PFSK-1 (cell line): ENCODE data around the gene RBM5.

Experiments used
- FOXP2 ChIP-seq: optimal IDR thresholded peaks from 2 replicates; pipeline ENCODE3; 2011; ENCODE audit warnings: borderline replicate concordance, control low read depth, inconsistent platforms; ENCODE audit not compliant: insufficient read depth; ENCODE audit errors: extremely low read length, extremely low read depth
- POLR2AphosphoS5 ChIP-seq: IDR thresholded peaks from 2 replicates; pipeline ENCODE4 v1.6.1; 2012; ENCODE audit warnings: low read depth, mild to moderate bottlenecking, control low read depth, low read length, moderate library complexity
- REST ChIP-seq, 2 experiments: IDR thresholded peaks; 2 replicates each; pipeline versions ENCODE4 v1.6.1 to v1.8.0; 2011 to 2012; ENCODE audit warnings: low read depth in 2 of 2, low read length in 2 of 2, control low read depth in 1 of 2, inconsistent platforms in 1 of 2, mild to moderate bottlenecking in 1 of 2, moderate library complexity in 1 of 2; ENCODE audit not compliant: insufficient read depth in 1 of 2
- SIN3A ChIP-seq: IDR thresholded peaks from 2 replicates; pipeline ENCODE4 v1.6.1; 2012; ENCODE audit warnings: mild to moderate bottlenecking, low read length, moderate library complexity, borderline replicate concordance; ENCODE audit not compliant: insufficient read depth
- TAF1 ChIP-seq: IDR thresholded peaks from 2 replicates; pipeline ENCODE4 v1.6.1; 2012; ENCODE audit warnings: low read length, control low read depth, borderline replicate concordance; ENCODE audit not compliant: insufficient read depth

RBM5 gene

GRCh38 chr3:50078091-50078490, 10.6 kb upstream of the RBM5 start:
- no peak for TF ChIP-seq POLR2AphosphoS5
- no peak for TF ChIP-seq REST (IDR thresholded peaks at IDR 0.05; ENCODE audit: insufficient read depth in 1 of 2, low read depth in 2 of 2, low read length in 2 of 2)
- no peak for TF ChIP-seq TAF1
- no peak for TF ChIP-seq FOXP2
- TF ChIP-seq SIN3A, result no peak

GRCh38 chr3:50078622-50079021, 10.1 kb upstream of the RBM5 start:
- TF ChIP-seq FOXP2, result no peak
- no peak for TF ChIP-seq SIN3A
- no peak for TF ChIP-seq POLR2AphosphoS5
- TF ChIP-seq REST (IDR thresholded peaks at IDR 0.05; ENCODE audit: insufficient read depth in 1 of 2, low read depth in 2 of 2, low read length in 2 of 2), result no peak
- no peak for TF ChIP-seq TAF1

GRCh38 chr3:50089609-50089945, 858 bp downstream of the RBM5 start:
- TF ChIP-seq REST (IDR thresholded peaks at IDR 0.05; ENCODE audit: insufficient read depth in 1 of 2, low read depth in 2 of 2, low read length in 2 of 2), result no peak
- no peak for TF ChIP-seq TAF1
- TF ChIP-seq POLR2AphosphoS5, result no peak
- no peak for TF ChIP-seq SIN3A
- no peak for TF ChIP-seq FOXP2

GRCh38 chr3:50090984-50091383, 2.3 kb downstream of the RBM5 start:
- no peak for TF ChIP-seq TAF1
- TF ChIP-seq POLR2AphosphoS5, result no peak
- no peak for TF ChIP-seq REST (IDR thresholded peaks at IDR 0.05; ENCODE audit: insufficient read depth in 1 of 2, low read depth in 2 of 2, low read length in 2 of 2)
- no peak for TF ChIP-seq FOXP2
- no peak for TF ChIP-seq SIN3A

- TF ChIP-seq SIN3A (no peak), REST (IDR thresholded peaks at IDR 0.05; ENCODE audit: insufficient read depth in 1 of 2, low read depth in 2 of 2, low read length in 2 of 2) (no peak)
Observed at GRCh38 chr3:50095352-50095998, 6.8 kb downstream of the RBM5 start.
